HG03060 (cell line): ENCODE measurements around the gene BAK1.
"Not testable (repeated sequence)": the region's sequence is repeated elsewhere in the genome, so short reads cannot be mapped to it uniquely, and the experiment has no call there.

ENCODE experiments used
- ATAC-seq: cut with Tn5 transposase; IDR thresholded peaks from one replicate; pipeline ENCODE4 v1.9.1; 2021; ENCODE audit warnings: low read depth, moderate number of reproducible peaks; ENCODE audit not compliant: unreplicated experiment

BAK1 gene

GRCh38 chr6:33557376-33557775, 22.7 kb downstream of the BAK1 start:
- no peak for ATAC-seq

DNA sequence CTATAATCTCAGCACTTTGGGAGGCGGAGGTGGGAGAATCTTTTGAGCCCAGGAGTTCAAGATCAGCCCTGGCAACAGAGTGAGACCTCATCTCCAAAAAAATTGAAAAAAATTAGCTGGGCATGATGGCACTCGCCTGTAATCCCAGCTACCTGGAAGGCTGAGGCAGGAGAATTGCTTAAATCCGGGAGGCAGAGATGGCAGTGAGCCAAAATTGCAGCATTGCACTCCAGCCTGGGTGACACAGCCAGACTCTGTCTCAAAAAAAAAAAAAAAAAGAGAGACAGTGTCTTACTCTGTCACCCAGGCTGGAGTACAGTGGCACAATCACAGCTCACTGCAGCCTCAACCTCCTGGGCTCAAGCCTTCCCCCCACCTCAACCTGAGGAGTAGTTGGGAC, 27.2 kb downstream of the BAK1 start:
- ATAC-seq: not testable (repeated sequence)

- ATAC-seq: no peak
Measured at GRCh38 chr6:33552252-33552651, 27.8 kb downstream of the BAK1 start.

DNA sequence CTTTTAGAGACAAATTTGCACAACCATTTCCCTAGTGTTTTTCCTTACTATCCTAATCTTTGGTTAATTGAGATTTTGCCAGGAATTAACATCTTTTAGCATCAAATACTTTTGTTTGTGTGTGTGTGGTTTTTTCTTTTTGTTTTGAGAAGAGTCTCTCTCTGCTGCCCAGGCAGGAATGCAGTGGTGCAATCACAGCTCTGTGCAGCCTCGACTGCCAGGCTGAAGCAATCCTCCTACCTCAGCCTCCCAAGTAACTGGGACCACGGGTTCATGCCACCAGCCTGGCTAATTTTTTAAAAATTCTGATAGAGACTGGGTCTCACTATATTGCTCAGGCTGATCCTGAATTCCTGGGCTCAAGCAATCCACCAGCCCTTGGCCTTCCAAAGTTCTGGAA, 28.5 kb downstream of the BAK1 start:
- ATAC-seq: no peak

- no peak for ATAC-seq
Measured at GRCh38 chr6:33549896-33550295, 30.2 kb downstream of the BAK1 start.

DNA sequence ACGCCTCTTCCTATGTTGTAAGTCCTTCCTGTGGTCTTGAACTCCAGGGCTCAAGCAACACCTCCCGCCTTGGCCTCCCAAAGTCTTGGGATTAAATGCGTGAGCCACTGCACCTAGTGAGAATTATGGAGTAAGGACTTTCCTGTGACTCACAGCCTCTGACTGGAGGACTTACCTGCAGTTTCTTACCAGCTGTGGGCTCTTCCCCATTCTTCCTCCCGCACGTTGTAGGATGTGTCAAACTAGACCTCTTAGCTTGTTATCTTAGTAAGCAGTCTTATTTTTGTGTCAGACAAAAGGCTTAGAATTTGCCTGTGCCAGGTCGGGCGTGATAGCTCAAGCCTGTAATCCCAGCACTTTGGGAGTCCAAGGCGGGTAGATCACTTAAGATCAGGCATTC, 30.9 kb downstream of the BAK1 start:
- ATAC-seq: no peak

- ATAC-seq: no peak
Measured at GRCh38 chr6:33547499-33547898, 32.6 kb downstream of the BAK1 start.

- ATAC-seq: no peak
Measured at GRCh38 chr6:33546766-33547165, 33.3 kb downstream of the BAK1 start.

DNA sequence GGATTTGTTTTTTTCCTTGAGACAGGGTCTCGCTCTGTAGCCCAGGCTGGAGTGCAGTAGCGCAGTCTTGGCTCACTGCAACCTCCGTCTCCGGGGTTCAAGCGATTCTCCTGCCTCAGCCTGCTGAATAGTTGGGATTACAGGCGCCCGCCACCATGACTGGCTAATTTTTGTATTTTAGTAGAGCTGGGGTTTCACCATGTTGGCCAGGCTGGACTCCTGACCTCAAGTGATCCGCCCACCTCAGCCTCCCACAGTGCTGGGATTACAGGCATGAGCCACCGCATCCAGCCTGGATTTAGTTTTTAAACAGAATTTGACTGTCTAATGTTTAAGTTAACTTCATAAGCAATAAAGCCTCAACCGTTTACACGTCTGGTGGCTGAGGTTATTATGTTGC, 34.8 kb downstream of the BAK1 start:
- ATAC-seq: not testable (repeated sequence)

DNA sequence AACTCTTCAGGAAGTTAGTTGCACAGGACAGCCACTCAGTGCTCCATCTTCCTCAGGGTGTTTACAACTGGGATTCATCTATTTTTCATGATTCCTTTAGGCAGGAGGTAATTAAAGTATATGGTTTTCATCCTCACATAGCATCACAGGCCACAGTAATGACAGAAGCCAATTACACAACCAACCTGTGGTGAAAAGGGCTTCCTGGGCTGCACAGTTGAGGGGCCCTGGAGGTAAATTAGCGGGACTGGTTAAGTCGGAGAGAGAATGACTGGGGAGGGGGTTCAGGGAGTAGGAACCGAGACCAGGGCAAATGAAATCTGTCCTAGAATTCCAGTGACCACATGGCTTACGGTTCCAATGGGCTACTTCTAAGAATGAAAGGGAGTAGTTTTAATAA, 37.0 kb downstream of the BAK1 start:
- ATAC-seq: no peak

GRCh38 chr6:33540768-33541167, 39.3 kb downstream of the BAK1 start:
- ATAC-seq: no peak

DNA sequence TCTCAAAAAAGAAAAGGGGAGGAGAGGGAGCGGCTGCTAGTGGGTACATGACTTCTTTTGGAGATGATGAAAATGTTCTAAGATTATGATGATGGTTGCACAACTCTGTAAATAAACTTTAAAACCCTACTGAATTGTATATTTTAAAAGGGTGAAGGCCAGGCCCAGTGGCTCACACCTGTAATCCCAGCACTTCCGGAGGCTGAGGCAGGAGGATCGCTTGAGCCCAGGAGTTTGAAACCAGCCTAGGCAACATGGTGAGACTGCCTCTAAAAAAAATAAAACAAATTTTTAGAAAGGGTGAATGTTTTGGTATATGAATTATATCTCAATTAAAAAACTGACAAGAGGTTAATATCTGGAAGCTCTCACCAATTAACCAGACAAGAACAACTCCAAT, 45.4 kb downstream of the BAK1 start:
- no peak for ATAC-seq

DNA sequence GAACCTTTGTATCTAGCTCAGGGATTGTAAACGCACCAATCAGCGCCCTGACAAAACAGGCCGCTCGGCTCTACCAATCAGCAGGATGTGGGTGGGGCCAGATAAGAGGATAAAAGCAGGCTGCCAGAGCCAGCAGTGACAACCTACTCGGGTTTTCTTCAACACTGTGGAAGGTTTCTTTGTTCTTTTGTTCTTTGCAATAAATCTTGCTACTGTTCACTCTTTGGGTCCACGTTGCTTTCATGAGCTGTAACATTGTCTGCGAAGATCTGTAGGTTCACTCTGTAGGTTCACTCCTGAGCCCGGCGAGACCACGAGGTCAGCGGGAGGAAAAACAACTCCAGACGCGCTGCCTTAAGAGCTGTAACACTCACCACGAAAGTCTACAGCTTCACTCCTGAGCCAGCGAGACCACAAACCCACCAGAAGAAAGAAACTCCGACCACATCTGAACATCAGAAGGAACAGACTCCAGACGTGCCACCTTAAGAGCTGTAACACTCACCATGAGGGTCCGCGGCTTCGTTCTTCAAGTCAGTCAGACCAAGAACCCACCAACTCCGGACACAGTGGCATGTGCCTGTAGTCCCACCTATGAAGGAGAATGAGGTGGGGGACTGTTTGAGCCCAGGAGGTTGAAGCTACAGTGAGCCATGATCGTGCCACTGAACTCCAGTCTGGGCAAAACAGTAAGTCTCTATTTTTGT, 46.8 kb downstream of the BAK1 start:
- ATAC-seq: not testable (repeated sequence)

GRCh38 chr6:33532431-33532830, 47.6 kb downstream of the BAK1 start:
- ATAC-seq: not testable (repeated sequence)

DNA sequence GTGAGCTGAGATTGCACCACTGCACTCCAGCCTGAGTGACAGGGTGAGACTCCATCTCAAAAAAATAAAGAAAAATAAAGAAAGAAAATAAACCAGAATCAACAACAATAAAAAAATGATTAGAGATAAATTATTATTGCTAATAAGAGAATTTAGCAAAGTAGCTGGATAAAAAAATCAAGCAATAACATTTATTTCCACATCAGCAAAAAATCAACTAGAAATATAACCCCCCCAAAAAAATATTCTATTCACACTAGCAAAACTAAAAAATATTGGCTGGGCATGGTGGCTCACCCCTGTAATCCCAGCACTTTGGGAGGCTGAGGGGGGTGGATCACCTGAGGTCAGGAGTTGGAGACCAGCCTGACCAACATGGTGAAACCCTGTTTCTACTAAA, 49.5 kb downstream of the BAK1 start:
- ATAC-seq: not testable (repeated sequence)
